Astrocyte (in vitro differentiated cells and primary cell): ENCODE data around the gene UBLCP1. TPM values are rescaled to one million over a fixed set of nuclear protein-coding genes. Genes with fewer than 3 reads are reported as not detected.

ENCODE experiments used
- DNase-seq: peaks from one replicate; pipeline ENCODE4 v3.0.0-alpha.2; 2010; ENCODE audit warnings: low read depth
- FAIRE-seq: peaks from 2 replicates; lab custom pipeline; 2011; peaks lifted over from hg19 to GRCh38; lab: Jason Lieb, UNC
- H2AFZ ChIP-seq: 2 replicates; pipeline ENCODE4 v1.6.0; 2012; ENCODE audit warnings: low read depth, low read length, inconsistent platforms
- H3K27ac ChIP-seq: 2 replicates; pipeline ENCODE4 v1.5.1; 2011; ENCODE audit warnings: low read depth, low read length, inconsistent platforms
- H3K27me3 ChIP-seq: 2 replicates; pipeline ENCODE4 v1.6.0; 2011; ENCODE audit warnings: low read length, inconsistent platforms; ENCODE audit not compliant: insufficient read depth
- H3K36me3 ChIP-seq: 2 replicates; pipeline ENCODE4 v1.5.1; 2011; ENCODE audit warnings: low read length, inconsistent platforms; ENCODE audit not compliant: insufficient read depth
- H3K4me1 ChIP-seq: 2 replicates; pipeline ENCODE4 v1.5.1; 2011; ENCODE audit warnings: low read length, inconsistent platforms; ENCODE audit not compliant: insufficient read depth
- H3K4me2 ChIP-seq: 2 replicates; pipeline ENCODE4 v1.6.0; 2012; ENCODE audit warnings: low read length, inconsistent platforms
- H3K4me3 ChIP-seq: 2 replicates; pipeline ENCODE4 v1.5.1; 2011; ENCODE audit warnings: low read depth, mild to moderate bottlenecking, low read length, inconsistent platforms; ENCODE audit not compliant: insufficient read depth
- H3K79me2 ChIP-seq: 2 replicates; pipeline ENCODE4 v1.6.0; 2012; ENCODE audit warnings: mild to moderate bottlenecking, low read length, inconsistent platforms; ENCODE audit not compliant: insufficient read depth
- H3K9ac ChIP-seq: 2 replicates; pipeline ENCODE4 v1.6.0; 2012; ENCODE audit warnings: mild to moderate bottlenecking, low read length, inconsistent platforms
- H3K9me3 ChIP-seq: 2 replicates; pipeline ENCODE4 v1.5.1; 2012; ENCODE audit warnings: low read depth, mild to moderate bottlenecking, low read length, inconsistent platforms; ENCODE audit not compliant: insufficient read depth
- H4K20me1 ChIP-seq: 2 replicates; pipeline ENCODE4 v1.6.0; 2012; ENCODE audit warnings: low read length, inconsistent platforms; ENCODE audit not compliant: insufficient read depth
- H3K27ac Mint-ChIP-seq: one replicate; pipeline ENCODE4 v1.8.0; 2021; ENCODE audit warnings: mild to moderate bottlenecking, mixed read lengths; ENCODE audit not compliant: unreplicated experiment
- H3K27me3 Mint-ChIP-seq: one replicate; pipeline ENCODE4 v1.8.0; 2021; ENCODE audit warnings: low read depth, mixed read lengths; ENCODE audit not compliant: unreplicated experiment
- H3K36me3 Mint-ChIP-seq: one replicate; pipeline ENCODE4 v1.8.0; 2021; ENCODE audit warnings: low read depth, mixed read lengths; ENCODE audit not compliant: unreplicated experiment
- H3K4me1 Mint-ChIP-seq: one replicate; pipeline ENCODE4 v1.8.0; 2021; ENCODE audit warnings: low read depth, mixed read lengths; ENCODE audit not compliant: unreplicated experiment
- H3K4me3 Mint-ChIP-seq: one replicate; pipeline ENCODE4 v1.8.0; 2021; ENCODE audit warnings: mild to moderate bottlenecking, moderate library complexity, mixed read lengths; ENCODE audit not compliant: unreplicated experiment
- H3K9me3 Mint-ChIP-seq: one replicate; pipeline ENCODE4 v1.8.0; 2021; ENCODE audit warnings: mild to moderate bottlenecking, mixed read lengths; ENCODE audit not compliant: unreplicated experiment
- CTCF ChIP-seq: IDR thresholded peaks from 2 replicates; pipeline ENCODE4 v1.5.1; 2011; ENCODE audit warnings: low read depth, mild to moderate bottlenecking, inconsistent platforms, low read length, moderate library complexity; ENCODE audit not compliant: insufficient read depth
- EZH2 ChIP-seq: IDR thresholded peaks from 2 replicates; pipeline ENCODE4 v1.6.1; 2012; ENCODE audit warnings: mild to moderate bottlenecking, low read length, inconsistent platforms; ENCODE audit not compliant: insufficient read depth
- total RNA-seq: library from RNA; stranded (reverse); gene quantifications from 2 replicates; pipeline ENCODE4 v1.2.1, GENCODE V29; 2021

Gene UBLCP1
- total RNA-seq, 1 donor from 2014 or later: 31.3 TPM

- no peak overlapping the region for H3K4me3 ChIP-seq
- TF ChIP-seq EZH2 (no peak), CTCF (no peak)
- no peaks in the 10 kb centered on the region for H3K36me3 ChIP-seq
- H3K79me2 ChIP-seq: no peaks in the 10 kb centered on the region
- no peak for FAIRE-seq
- no peaks in the 10 kb centered on the region for H3K9me3 Mint-ChIP-seq
- H3K4me1 ChIP-seq: no peaks in the 10 kb centered on the region
- no peak overlapping the region for H3K27ac ChIP-seq
- no peaks in the 10 kb centered on the region for H3K27me3 Mint-ChIP-seq
- no peak overlapping the region for H2AFZ ChIP-seq
- H3K4me2 ChIP-seq: no peak overlapping the region
- H3K27me3 ChIP-seq: no peaks in the 10 kb centered on the region
- H3K9ac ChIP-seq: no peak overlapping the region
- no peaks in the 10 kb centered on the region for H3K4me1 Mint-ChIP-seq
- no peak overlapping the region for H3K4me3 Mint-ChIP-seq
- no peaks in the 10 kb centered on the region for H3K36me3 Mint-ChIP-seq
- no peaks in the 10 kb centered on the region for H4K20me1 ChIP-seq
- no peak for DNase-seq
- H3K27ac Mint-ChIP-seq: no peak overlapping the region
- no peaks in the 10 kb centered on the region for H3K9me3 ChIP-seq
These were observed 47.2 kb upstream of the UBLCP1 start for GRCh38 chr5:159215886-159216285.

GRCh38 chr5:159216454-159216853, 46.6 kb upstream of the UBLCP1 start:
- H3K27ac ChIP-seq: no peak overlapping the region
- no peaks in the 10 kb centered on the region for H3K79me2 ChIP-seq
- H3K27me3 Mint-ChIP-seq: no peaks in the 10 kb centered on the region
- no peak overlapping the region for H2AFZ ChIP-seq
- H3K36me3 Mint-ChIP-seq: no peaks in the 10 kb centered on the region
- H3K9me3 Mint-ChIP-seq: no peaks in the 10 kb centered on the region
- TF ChIP-seq CTCF (no peak), EZH2 (no peak)
- no peak overlapping the region for H3K4me3 ChIP-seq
- no peak overlapping the region for H3K27ac Mint-ChIP-seq
- H3K9me3 ChIP-seq: no peaks in the 10 kb centered on the region
- no peaks in the 10 kb centered on the region for H3K27me3 ChIP-seq
- H3K9ac ChIP-seq: no peak overlapping the region
- H3K4me1 Mint-ChIP-seq: no peaks in the 10 kb centered on the region
- no peaks in the 10 kb centered on the region for H3K4me1 ChIP-seq
- H3K36me3 ChIP-seq: no peaks in the 10 kb centered on the region
- H4K20me1 ChIP-seq: no peaks in the 10 kb centered on the region
- no peak overlapping the region for H3K4me2 ChIP-seq
- FAIRE-seq: no peak
- DNase-seq: no peak
- H3K4me3 Mint-ChIP-seq: no peak overlapping the region

- H3K4me1 ChIP-seq: no peaks in the 10 kb centered on the region
- no peaks in the 10 kb centered on the region for H3K79me2 ChIP-seq
- H3K27me3 Mint-ChIP-seq: no peaks in the 10 kb centered on the region
- H3K9me3 ChIP-seq: no peaks in the 10 kb centered on the region
- H3K9ac ChIP-seq: no peak overlapping the region
- H3K4me1 Mint-ChIP-seq: no peaks in the 10 kb centered on the region
- H3K4me3 ChIP-seq: no peak overlapping the region
- H3K4me3 Mint-ChIP-seq: no peak overlapping the region
- no peak overlapping the region for H2AFZ ChIP-seq
- H3K27ac Mint-ChIP-seq: no peak overlapping the region
- no peak overlapping the region for H3K27ac ChIP-seq
- no peaks in the 10 kb centered on the region for H3K36me3 Mint-ChIP-seq
- no peak overlapping the region for H3K4me2 ChIP-seq
- H3K27me3 ChIP-seq: no peaks in the 10 kb centered on the region
- no peaks in the 10 kb centered on the region for H4K20me1 ChIP-seq
- FAIRE-seq (no peak), DNase-seq (no peak)
- no peak for TF ChIP-seq EZH2
- TF ChIP-seq CTCF: no peak
- H3K36me3 ChIP-seq: no peaks in the 10 kb centered on the region
- H3K9me3 Mint-ChIP-seq: no peaks in the 10 kb centered on the region
These were observed 45.9 kb upstream of the UBLCP1 start for GRCh38 chr5:159217236-159217635.
